Tibial nerve (tissue), 4 donors: ENCODE measurements around the gene MIEF1. TPM values are rescaled to one million over a fixed set of nuclear protein-coding genes. Genes with fewer than 3 reads are reported as not detected.

ENCODE experiments used
- DNase-seq, 2 donors: peaks; one replicate each; pipeline ENCODE4 v3.0.0-alpha.2; 2019; ENCODE audit warnings: low spot score in 2 of 2
- H3K27ac ChIP-seq, 4 donors: fragments of 200-600 bp; sonication (generic) in 3 of 4; one replicate each; pipeline ENCODE4 v1.5.1; 2017 to 2019; ENCODE audit warnings: mild to moderate bottlenecking in 1 of 4
- H3K27me3 ChIP-seq, 2 donors: fragments of 200-600 bp; sonication (generic) in 1 of 2; one replicate each; pipeline versions ENCODE4 v1.5.1 to v1.6.0; 2017 to 2019
- H3K36me3 ChIP-seq, 3 donors: fragments of 200-600 bp; sonication (generic); one replicate each; pipeline ENCODE4 v1.5.1; 2018 to 2019
- H3K4me1 ChIP-seq, 4 donors: fragments of 200-600 bp; sonication (generic) in 3 of 4; one replicate each; pipeline ENCODE4 v1.5.1; 2017 to 2019
- H3K4me3 ChIP-seq, 4 donors: fragments of 200-600 bp; sonication (generic) in 3 of 4; one replicate each; pipeline ENCODE4 v1.5.1; 2017 to 2019; ENCODE audit warnings: mild to moderate bottlenecking in 1 of 4, moderate library complexity in 1 of 4
- H3K9me3 ChIP-seq, 4 donors: fragments of 200-600 bp; sonication (generic) in 3 of 4; one replicate each; pipeline ENCODE4 v1.5.1; 2017 to 2019
- EP300 ChIP-seq, 2 donors: sonication (generic); formaldehyde crosslinking; IDR thresholded peaks; one replicate each; pipeline ENCODE4 v1.6.1; 2017; ENCODE audit warnings: antibody characterized with exemption in 2 of 2, mild to moderate bottlenecking in 1 of 2
- POLR2A ChIP-seq, 2 donors: fragments of 450-650 bp; IDR thresholded peaks; one replicate each; pipeline ENCODE4 v1.6.1; 2017; ENCODE audit warnings: antibody characterized with exemption in 2 of 2, mild to moderate bottlenecking in 2 of 2, moderate library complexity in 2 of 2
- WGBS, 2 donors: methylation state at CpG; one replicate each; pipeline ENCODE4 v1.1.5; 2018; 5-methylcytosine and 5-hydroxymethylcytosine counted together
- total RNA-seq, 4 donors: library from RNA; depleted of rRNA; stranded (reverse); fragments of >200 nt; gene quantifications; one replicate each; pipeline ENCODE4 v1.1.0, GENCODE V29; 2016
- TF ChIP-seq, protein P1 (sequence below), 5 experiments: fragments of 200-600 bp in 3 of 5; fragments of 450-650 bp in 2 of 5; sonication (generic) in 3 of 5; IDR thresholded peaks; one replicate each; pipeline ENCODE4 v1.5.1; 2016 to 2019; ENCODE audit warnings: antibody characterized with exemption in 5 of 5, mild to moderate bottlenecking in 3 of 5, moderate library complexity in 2 of 5

MIEF1 gene
- total RNA-seq, 4 donors from 2014 or later: 18.0 to 38.2 (median 26.9) TPM

GRCh38 chr22:39492186-39492585 is 9.9 kb upstream of the MIEF1 start:
- H3K27ac ChIP-seq: no peak overlapping the region
- peaks cover 0 to 45% (median 0%) of the 10 kb centered on the region in 3 donors for H3K36me3 ChIP-seq
- DNase-seq: no peak
- peaks cover 0 to 68% (median 7%) of the 10 kb centered on the region in 4 donors for H3K4me1 ChIP-seq
- TF ChIP-seq, protein P1, sequence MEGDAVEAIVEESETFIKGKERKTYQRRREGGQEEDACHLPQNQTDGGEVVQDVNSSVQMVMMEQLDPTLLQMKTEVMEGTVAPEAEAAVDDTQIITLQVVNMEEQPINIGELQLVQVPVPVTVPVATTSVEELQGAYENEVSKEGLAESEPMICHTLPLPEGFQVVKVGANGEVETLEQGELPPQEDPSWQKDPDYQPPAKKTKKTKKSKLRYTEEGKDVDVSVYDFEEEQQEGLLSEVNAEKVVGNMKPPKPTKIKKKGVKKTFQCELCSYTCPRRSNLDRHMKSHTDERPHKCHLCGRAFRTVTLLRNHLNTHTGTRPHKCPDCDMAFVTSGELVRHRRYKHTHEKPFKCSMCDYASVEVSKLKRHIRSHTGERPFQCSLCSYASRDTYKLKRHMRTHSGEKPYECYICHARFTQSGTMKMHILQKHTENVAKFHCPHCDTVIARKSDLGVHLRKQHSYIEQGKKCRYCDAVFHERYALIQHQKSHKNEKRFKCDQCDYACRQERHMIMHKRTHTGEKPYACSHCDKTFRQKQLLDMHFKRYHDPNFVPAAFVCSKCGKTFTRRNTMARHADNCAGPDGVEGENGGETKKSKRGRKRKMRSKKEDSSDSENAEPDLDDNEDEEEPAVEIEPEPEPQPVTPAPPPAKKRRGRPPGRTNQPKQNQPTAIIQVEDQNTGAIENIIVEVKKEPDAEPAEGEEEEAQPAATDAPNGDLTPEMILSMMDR (IDR thresholded peaks at IDR 0.05): no peak
- TF ChIP-seq EP300 (IDR thresholded peaks at IDR 0.05): no peak
- TF ChIP-seq POLR2A (IDR thresholded peaks at IDR 0.05): no peak
- no peaks in the 10 kb centered on the region for H3K27me3 ChIP-seq
- 62 to 85% methylated on average over 3 of the region's 3 CpGs for WGBS, 2 donors
- no peak overlapping the region for H3K4me3 ChIP-seq
- no peaks in the 10 kb centered on the region for H3K9me3 ChIP-seq

DNA sequence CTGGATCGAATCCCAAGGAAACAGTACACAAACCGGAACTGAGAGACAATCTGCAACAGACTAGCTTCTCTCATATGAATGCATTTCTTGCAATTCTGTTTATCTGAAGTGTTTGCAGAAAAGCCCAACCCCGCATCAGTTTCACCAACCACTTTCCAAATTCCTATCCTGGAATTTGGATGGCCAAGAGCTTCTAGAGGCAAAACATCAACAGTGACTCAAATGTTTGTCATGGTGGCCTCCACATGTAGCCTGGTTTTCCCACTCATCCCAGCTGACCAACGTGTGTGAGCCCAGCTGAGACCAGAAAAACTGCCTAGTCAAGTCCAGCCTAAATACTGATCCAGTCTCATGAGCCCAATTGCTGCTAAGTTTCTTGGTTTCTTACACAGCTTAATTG is 8.3 kb upstream of the MIEF1 start:
- WGBS, 2 donors: 52 to 57% methylated on average over 4 of the region's 4 CpGs
- no peak for DNase-seq
- Histone ChIP-seq H3K4me3 (no peak overlapping the region), H3K27me3 (no peaks in the 10 kb centered on the region), H3K27ac (peak overlapping the region in 2 of 4 donors; percentile 2 to 8), H3K9me3 (no peaks in the 10 kb centered on the region), H3K4me1 (peaks cover 0 to 69% (median 7%) of the 10 kb centered on the region in 4 donors), H3K36me3 (peaks cover 0 to 29% (median 0%) of the 10 kb centered on the region in 3 donors)
- TF ChIP-seq POLR2A (IDR thresholded peaks at IDR 0.05) (no peak), EP300 (IDR thresholded peaks at IDR 0.05) (no peak)
- TF ChIP-seq, protein P1 (IDR thresholded peaks at IDR 0.05): no peak

- TF ChIP-seq POLR2A (IDR thresholded peaks at IDR 0.05) (no peak), EP300 (IDR thresholded peaks at IDR 0.05) (no peak)
- TF ChIP-seq, protein P1 (IDR thresholded peaks at IDR 0.05): no peak
- peaks cover 0 to 63% (median 6%) of the 10 kb centered on the region in 4 donors for H3K4me1 ChIP-seq
- no peak overlapping the region for H3K4me3 ChIP-seq
- WGBS, 2 donors: 79 to 81% methylated on average over 10 of the region's 10 CpGs
- no peaks in the 10 kb centered on the region for H3K27me3 ChIP-seq
- DNase-seq: no peak
- no peaks in the 10 kb centered on the region for H3K9me3 ChIP-seq
- H3K36me3 ChIP-seq: peaks cover 0 to 20% (median 0%) of the 10 kb centered on the region in 3 donors
- H3K27ac ChIP-seq: peak overlapping the region in 2 of 4 donors; percentile 8 to 78
These were observed 7.5 kb upstream of the MIEF1 start for GRCh38 chr22:39494471-39495120.

GRCh38 chr22:39496131-39496838 is 5.8 kb upstream of the MIEF1 start:
- peaks cover 0 to 60% (median 8%) of the 10 kb centered on the region in 4 donors for H3K4me1 ChIP-seq
- peak; percentile 37 to 44 for DNase-seq
- peaks cover 0 to 11% (median 0%) of the 10 kb centered on the region in 3 donors for H3K36me3 ChIP-seq
- no peak overlapping the region for H3K4me3 ChIP-seq
- H3K9me3 ChIP-seq: no peaks in the 10 kb centered on the region
- WGBS, 2 donors: 35 to 40% methylated on average over 13 of the region's 13 CpGs
- H3K27ac ChIP-seq: peak overlapping the region in 3 of 4 donors; percentile 8 to 78 (median 48)
- peak in 1 of 2 donors; percentile 12 for TF ChIP-seq EP300 (IDR thresholded peaks at IDR 0.05)
- TF ChIP-seq, protein P1 (IDR thresholded peaks at IDR 0.05): peak; percentile 70 to 81 (median 72)
- TF ChIP-seq POLR2A (IDR thresholded peaks at IDR 0.05): no peak
- H3K27me3 ChIP-seq: no peaks in the 10 kb centered on the region

- Histone ChIP-seq H3K27me3 (no peaks in the 10 kb centered on the region), H3K9me3 (no peaks in the 10 kb centered on the region), H3K36me3 (no peaks in the 10 kb centered on the region), H3K27ac (peak overlapping the region in 1 of 4 donors; percentile 78), H3K4me1 (peaks cover 0 to 64% (median 15%) of the 10 kb centered on the region in 4 donors), H3K4me3 (no peak overlapping the region)
- no peak for DNase-seq
- TF ChIP-seq EP300 (IDR thresholded peaks at IDR 0.05) (no peak), POLR2A (IDR thresholded peaks at IDR 0.05) (no peak)
- TF ChIP-seq, protein P1 (IDR thresholded peaks at IDR 0.05): no peak
- 86 to 93% methylated on average over 8 of the region's 8 CpGs for WGBS, 2 donors
These were observed 4.7 kb upstream of the MIEF1 start for GRCh38 chr22:39497429-39497828.
